ENCODE data around the gene NSG1. TPM values are rescaled to one million over a fixed set of nuclear protein-coding genes. Genes with fewer than 3 reads are reported as not detected.
A peak's percentile ranks its signal among the peaks of the same experiment; 100 is the strongest.

Gene NSG1
- total and polyA plus RNA-seq, 2 of the 8 experiments (the other 6 are each of a cell fraction or from before 2014, with no cell fraction given) = 35.7 to 61.4 TPM

DNA sequence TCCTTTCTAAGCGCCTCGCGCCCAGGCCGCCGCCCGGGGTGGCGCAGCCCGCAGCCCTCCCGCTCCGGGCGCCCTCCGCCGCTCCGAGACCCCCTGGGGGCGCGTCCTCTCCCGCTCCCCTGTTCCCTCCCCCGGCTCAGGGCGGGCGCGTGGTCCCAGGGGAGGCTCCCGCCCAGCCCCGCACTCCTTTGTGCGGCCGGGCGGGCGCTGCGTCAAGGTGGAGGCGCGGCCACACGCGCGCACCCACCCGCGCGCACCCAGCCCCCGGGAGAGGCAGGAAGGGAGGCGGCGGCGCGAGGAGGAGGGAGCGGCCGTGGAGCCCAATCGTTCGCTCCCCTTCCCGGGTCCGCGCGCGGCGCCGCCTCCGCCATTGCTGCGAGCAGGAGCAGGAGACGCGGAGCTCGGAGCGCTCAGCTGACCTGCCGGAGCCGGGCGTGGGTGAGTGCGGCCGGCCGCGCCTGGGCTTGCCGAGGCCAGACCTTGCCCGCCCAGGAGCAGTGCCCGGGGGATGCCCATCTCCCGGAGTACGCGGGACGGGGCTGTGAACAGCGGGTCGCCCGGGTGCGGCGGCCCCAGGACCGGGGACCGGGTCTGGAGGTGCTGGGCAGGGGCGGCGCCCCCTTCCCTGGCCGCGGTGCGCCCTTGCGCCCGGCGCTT, at the start of gene NSG1 (continued):
- no peak for TF ChIP-seq NANOG (IDR thresholded peaks at IDR 0.05; ENCODE audit: insufficient read depth, low read depth, low read length, poor library complexity, severe bottlenecking)
- TF ChIP-seq POLR2A (IDR thresholded peaks at IDR 0.05; ENCODE audit: control extremely low read depth in 1 of 2, low read depth in 2 of 2, low read length in 2 of 2) = no peak; a peak in 1 of 3 replicates
- TF ChIP-seq, protein P1, sequence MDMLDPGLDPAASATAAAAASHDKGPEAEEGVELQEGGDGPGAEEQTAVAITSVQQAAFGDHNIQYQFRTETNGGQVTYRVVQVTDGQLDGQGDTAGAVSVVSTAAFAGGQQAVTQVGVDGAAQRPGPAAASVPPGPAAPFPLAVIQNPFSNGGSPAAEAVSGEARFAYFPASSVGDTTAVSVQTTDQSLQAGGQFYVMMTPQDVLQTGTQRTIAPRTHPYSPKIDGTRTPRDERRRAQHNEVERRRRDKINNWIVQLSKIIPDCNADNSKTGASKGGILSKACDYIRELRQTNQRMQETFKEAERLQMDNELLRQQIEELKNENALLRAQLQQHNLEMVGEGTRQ (IDR thresholded peaks at IDR 0.05; ENCODE audit: low read length) = no peak
- TF ChIP-seq JUN (IDR thresholded peaks at IDR 0.05; ENCODE audit: low read depth, low read length) = no peak
- TF ChIP-seq POU5F1 (IDR thresholded peaks at IDR 0.05; ENCODE audit: low read depth, low read length) = no peak
- TF ChIP-seq SP4 (IDR thresholded peaks at IDR 0.05; ENCODE audit: low read length) = no peak
- no peak for TF ChIP-seq ZNF274 (IDR thresholded peaks at IDR 0.05; ENCODE audit: borderline replicate concordance, extremely low read depth, low read length)
- peak; percentile 94 for TF ChIP-seq KDM4A (IDR thresholded peaks at IDR 0.05; ENCODE audit: low read depth, low read length, severe bottlenecking)
- TF ChIP-seq HDAC2 (IDR thresholded peaks at IDR 0.05; ENCODE audit: borderline replicate concordance in 1 of 2, low read depth in 2 of 2, low read length in 2 of 2) = no peak
- no peak for TF ChIP-seq SP2 (IDR thresholded peaks at IDR 0.05; ENCODE audit: low read length)
- no peak for TF ChIP-seq SRF (IDR thresholded peaks at IDR 0.05; ENCODE audit: low read depth, low read length)
- TF ChIP-seq RAD21 (IDR thresholded peaks at IDR 0.05 in 1 of 2, conservative IDR thresholded peaks at IDR 0.05 in 1 of 2; ENCODE audit: low read depth in 2 of 2, low read length in 2 of 2) = no peak
- TF ChIP-seq SIN3A (conservative IDR thresholded peaks at IDR 0.05 in 1 of 2, IDR thresholded peaks at IDR 0.05 in 1 of 2; ENCODE audit: low read depth in 1 of 2, low read length in 2 of 2) = 0 out of 4 replicates have a peak, but pooled peaks of 1 of the 2 experiments have one; percentile 40
- no peak for TF ChIP-seq KDM1A (IDR thresholded peaks at IDR 0.05; ENCODE audit: borderline replicate concordance, low read length)
- TF ChIP-seq SP1 (IDR thresholded peaks at IDR 0.05; ENCODE audit: low read depth, low read length) = no peak
- no peak for TF ChIP-seq TCF12 (IDR thresholded peaks at IDR 0.05; ENCODE audit: low read depth, low read length)
- TF ChIP-seq RFX5 (IDR thresholded peaks at IDR 0.05; ENCODE audit: borderline replicate concordance, low read depth, low read length) = no peak
- no peak for TF ChIP-seq CTCF (IDR thresholded peaks at IDR 0.05; ENCODE audit: control extremely low read depth in 1 of 3, insufficient read depth in 1 of 3, low read depth in 1 of 3, low read length in 3 of 3)
- TF ChIP-seq TAF1 (IDR thresholded peaks at IDR 0.05; ENCODE audit: low read depth, low read length) = 0 out of 2 replicates have a peak, but pooled peaks have one; percentile 11
- TF ChIP-seq, protein P2, sequence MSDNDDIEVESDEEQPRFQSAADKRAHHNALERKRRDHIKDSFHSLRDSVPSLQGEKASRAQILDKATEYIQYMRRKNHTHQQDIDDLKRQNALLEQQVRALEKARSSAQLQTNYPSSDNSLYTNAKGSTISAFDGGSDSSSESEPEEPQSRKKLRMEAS (IDR thresholded peaks at IDR 0.05) = no peak
- TF ChIP-seq POLR2AphosphoS5 (IDR thresholded peaks at IDR 0.05; ENCODE audit: low read depth, low read length) = no peak

All from H1 (cell line).